Calu3 (cell line): ENCODE data around the gene HEATR3. TPM values are rescaled to one million over a fixed set of nuclear protein-coding genes. Genes with fewer than 3 reads are reported as not detected.

Experiments
- BruUV-seq: library from RNA; stranded (reverse); fragments of 400-500 nt; replicated peaks from 2 replicates; lab custom pipeline; 2021; lab: Mats Ljungman, UMichigan
- CTCF ChIA-PET: fragments of 300-600 bp; sonication (Branson Sonifier 250); formaldehyde crosslinking; loops from one replicate; lab custom pipeline; 2022; ENCODE audit warnings: antibody characterized with exemption; lab: Charles Lee
- DNase-seq: peaks from one replicate; pipeline ENCODE4 v3.0.0; 2022
- H3K27ac Mint-ChIP-seq: one replicate; pipeline ENCODE4 v1.8.0; 2022; ENCODE audit warnings: mixed read lengths; ENCODE audit not compliant: unreplicated experiment
- H3K27me3 Mint-ChIP-seq: one replicate; pipeline ENCODE4 v1.8.0; 2022; ENCODE audit warnings: mixed read lengths; ENCODE audit not compliant: unreplicated experiment
- H3K36me3 Mint-ChIP-seq: one replicate; pipeline ENCODE4 v1.8.0; 2022; ENCODE audit warnings: mild to moderate bottlenecking, moderate library complexity, mixed read lengths; ENCODE audit not compliant: insufficient read depth, unreplicated experiment
- H3K4me1 Mint-ChIP-seq: one replicate; pipeline ENCODE4 v1.8.0; 2022; ENCODE audit warnings: mild to moderate bottlenecking, low read depth, mixed read lengths; ENCODE audit not compliant: unreplicated experiment
- H3K4me3 Mint-ChIP-seq: one replicate; pipeline ENCODE4 v1.8.0; 2022; ENCODE audit warnings: mild to moderate bottlenecking, low read depth, moderate library complexity, mixed read lengths; ENCODE audit not compliant: unreplicated experiment
- H3K9me3 Mint-ChIP-seq: one replicate; pipeline ENCODE4 v1.8.0; 2022; ENCODE audit warnings: low read depth, mixed read lengths; ENCODE audit not compliant: unreplicated experiment
- CTCF ChIP-seq: fragments of 200-600 bp; IDR thresholded peaks from one replicate; pipeline ENCODE4 v1.8.0; 2022; ENCODE audit warnings: antibody characterized with exemption; ENCODE audit not compliant: unreplicated experiment
- intact Hi-C: fragments of 100-400 bp; cut with micrococcal nuclease; formaldehyde crosslinking; loops from one replicate; pipeline ENCODE4 v1.10.0; 2022; ENCODE audit not compliant: unreplicated experiment
- total RNA-seq: library from RNA; stranded (reverse); gene quantifications from 2 replicates; pipeline ENCODE4 v1.2.3, GENCODE V29; 2022

HEATR3 gene
- total RNA-seq, 1 experiment from 2014 or later = 27.3 TPM

GRCh38 chr16:50043358-50043757 lies 22.4 kb upstream of the HEATR3 start:
- no peak for TF ChIP-seq CTCF

GRCh38 chr16:50045412-50045811 lies 20.4 kb upstream of the HEATR3 start:
- DNase-seq = no peak
- no peak overlapping the region for H3K27ac Mint-ChIP-seq
- no peaks in the 10 kb centered on the region for H3K36me3 Mint-ChIP-seq
- no TSS peak for BruUV-seq
- H3K4me3 Mint-ChIP-seq = no peak overlapping the region
- peaks cover 55% of the 10 kb centered on the region for H3K27me3 Mint-ChIP-seq
- H3K9me3 Mint-ChIP-seq = no peaks in the 10 kb centered on the region
- H3K4me1 Mint-ChIP-seq = no peaks in the 10 kb centered on the region
- CTCF ChIA-PET = no interaction called here
- no peak for TF ChIP-seq CTCF
- intact Hi-C loops = no loop called here

More at GRCh38 chr16:50043358-50043757, 22.4 kb upstream of the HEATR3 start:
- H3K27me3 Mint-ChIP-seq = peaks cover 55% of the 10 kb centered on the region
- DNase-seq = no peak
- no peak overlapping the region for H3K4me3 Mint-ChIP-seq
- no peaks in the 10 kb centered on the region for H3K36me3 Mint-ChIP-seq
- no peaks in the 10 kb centered on the region for H3K9me3 Mint-ChIP-seq
- intact Hi-C loops = no loop called here
- no TSS peak for BruUV-seq
- CTCF ChIA-PET = no interaction called here
- H3K4me1 Mint-ChIP-seq = peaks cover under 1% of the 10 kb centered on the region
- no peak overlapping the region for H3K27ac Mint-ChIP-seq

- Mint-ChIP-seq H3K27me3 (peaks cover 55% of the 10 kb centered on the region), H3K4me3 (no peak overlapping the region), H3K27ac (no peak overlapping the region), H3K9me3 (no peaks in the 10 kb centered on the region), H3K36me3 (no peaks in the 10 kb centered on the region), H3K4me1 (no peaks in the 10 kb centered on the region)
- intact Hi-C loops = no loop called here
- no peak for DNase-seq
- no peak for TF ChIP-seq CTCF
- no TSS peak for BruUV-seq
- CTCF ChIA-PET = interaction anchor here (0.6 kb wide), 2 partner anchors 85 to 499 kb away, joined by 4 read pairs; no protein-coding TSS in a partner anchor
These were observed 18.9 kb upstream of the HEATR3 start for GRCh38 chr16:50046853-50047252.

GRCh38 chr16:50047864-50048263 lies 17.9 kb upstream of the HEATR3 start:
- H3K36me3 Mint-ChIP-seq = no peaks in the 10 kb centered on the region
- peaks cover 46% of the 10 kb centered on the region for H3K27me3 Mint-ChIP-seq
- CTCF ChIA-PET = no interaction called here
- no peak for DNase-seq
- no TSS peak for BruUV-seq
- intact Hi-C loops = no loop called here
- no peaks in the 10 kb centered on the region for H3K9me3 Mint-ChIP-seq
- no peak overlapping the region for H3K27ac Mint-ChIP-seq
- no peaks in the 10 kb centered on the region for H3K4me1 Mint-ChIP-seq
- no peak overlapping the region for H3K4me3 Mint-ChIP-seq
- no peak for TF ChIP-seq CTCF
